H1 (cell line): ENCODE measurements around the gene CREB3. TPM values are rescaled to one million over a fixed set of nuclear protein-coding genes. Genes with fewer than 3 reads are reported as not detected.

Experiments used
- CTCF ChIA-PET: fragments of 300-600 bp; sonication (Branson Sonifier 250); formaldehyde crosslinking; loops from one replicate; lab custom pipeline; 2021; ENCODE audit not compliant: partially characterized antibody; lab: Charles Lee
- POLR2A ChIA-PET: fragments of 300-600 bp; sonication (Branson Sonifier 250); formaldehyde crosslinking; loops from one replicate; lab custom pipeline; 2021; ENCODE audit warnings: inconsistent platforms; ENCODE audit not compliant: partially characterized antibody; lab: Charles Lee
- DNase-seq, 2 experiments: peaks; one replicate each; pipeline versions ENCODE4 v3.0.0 to v3.0.0-alpha.2; 2010 to 2022; ENCODE audit warnings: low spot score in 2 of 2, low read depth in 1 of 2, mixed read lengths in 1 of 2
- FAIRE-seq: peaks from 2 replicates; lab custom pipeline; 2011; peaks lifted over from hg19 to GRCh38; lab: Jason Lieb, UNC
- H2AFZ ChIP-seq: 2 replicates; pipeline ENCODE4 v1.8.1; 2012; ENCODE audit warnings: low read length, inconsistent platforms
- H2AK5ac ChIP-seq: 2 replicates; pipeline ENCODE4 v1.6.1; 2013; ENCODE audit warnings: low read depth, low read length
- H2BK120ac ChIP-seq: replicated peaks from 2 replicates; pipeline ENCODE3; 2013; ENCODE audit warnings: low read depth, low read length, inconsistent platforms
- H2BK12ac ChIP-seq: 2 replicates; pipeline ENCODE4 v1.6.1; 2013; ENCODE audit warnings: low read depth, low read length
- H2BK15ac ChIP-seq: 2 replicates; pipeline ENCODE4 v1.6.1; 2013; ENCODE audit warnings: low read length
- H2BK20ac ChIP-seq: 2 replicates; pipeline ENCODE4 v1.6.1; 2013; ENCODE audit warnings: low read length
- H2BK5ac ChIP-seq: 2 replicates; pipeline ENCODE4 v1.6.1; 2013; ENCODE audit warnings: low read depth, low read length
- H3K14ac ChIP-seq: 2 replicates; pipeline ENCODE4 v1.6.1; 2013; ENCODE audit warnings: inconsistent platforms; ENCODE audit not compliant: insufficient read length
- H3K18ac ChIP-seq: 2 replicates; pipeline ENCODE4 v1.6.1; 2013; ENCODE audit warnings: low read length; ENCODE audit errors: extremely low read depth
- H3K23ac ChIP-seq: 2 replicates; pipeline ENCODE4 v1.6.1; 2013; ENCODE audit warnings: inconsistent platforms; ENCODE audit not compliant: insufficient read length
- H3K23me2 ChIP-seq: 2 replicates; pipeline ENCODE4 v1.6.1; 2013; ENCODE audit warnings: low read depth, low read length
- H3K27ac ChIP-seq: 2 replicates; pipeline ENCODE4 v1.6.1; 2011; ENCODE audit warnings: low read depth, low read length, inconsistent platforms
- H3K27me3 ChIP-seq, 4 experiments: replicated peaks in 1 of 4; 1 replicate in 1 of 4; 2 replicates in 3 of 4; pipeline versions ENCODE4 v1.6.1 to v1.8.1; 2011 to 2013; ENCODE audit warnings: low read length in 3 of 4, mild to moderate bottlenecking in 3 of 4, inconsistent platforms in 2 of 4, mixed read lengths in 2 of 4, moderate library complexity in 1 of 4; ENCODE audit not compliant: control insufficient read depth in 3 of 4, insufficient read depth in 3 of 4; ENCODE audit errors: extremely low read depth in 1 of 4
- H3K36me3 ChIP-seq, 4 experiments: 2 replicates each; pipeline versions ENCODE4 v1.6.1 to v1.8.1; 2011 to 2013; ENCODE audit warnings: mild to moderate bottlenecking in 4 of 4, low read length in 3 of 4, moderate library complexity in 2 of 4, control low read depth in 1 of 4, inconsistent platforms in 1 of 4; ENCODE audit not compliant: insufficient read depth in 4 of 4, control insufficient read depth in 2 of 4
- H3K4ac ChIP-seq: replicated peaks from 2 replicates; pipeline ENCODE3; 2013; ENCODE audit warnings: low read length, low read depth, mixed read lengths, inconsistent platforms; ENCODE audit not compliant: insufficient read length
- H3K4me1 ChIP-seq, 4 experiments: replicated peaks in 1 of 4; 1 replicate in 1 of 4; 2 replicates in 3 of 4; pipeline versions ENCODE4 v1.6.1 to v1.8.1; 2011 to 2013; ENCODE audit warnings: low read length in 3 of 4, inconsistent platforms in 2 of 4, mixed read lengths in 1 of 4; ENCODE audit not compliant: insufficient read depth in 4 of 4, control insufficient read depth in 3 of 4
- H3K4me2 ChIP-seq, 2 experiments: 2 replicates each; pipeline versions ENCODE4 v1.6.1 to v1.8.1; 2011 to 2013; ENCODE audit warnings: low read depth in 2 of 2, low read length in 2 of 2, control low read depth in 1 of 2, inconsistent platforms in 1 of 2, mild to moderate bottlenecking in 1 of 2; ENCODE audit not compliant: insufficient read depth in 1 of 2
- H3K4me3 ChIP-seq, 4 experiments: fragments of 200-600, 300-600 bp in 1 of 4; sonication (generic), shearing (Covaris generic), sonication (Bioruptor Twin) in 1 of 4; 2 replicates each; pipeline versions ENCODE4 v1.5.1 to v1.8.1; 2011 to 2016; ENCODE audit warnings: low read length in 4 of 4, low read depth in 3 of 4, control low read depth in 2 of 4, inconsistent platforms in 2 of 4, mild to moderate bottlenecking in 2 of 4, mixed read lengths in 1 of 4, moderate library complexity in 1 of 4; ENCODE audit not compliant: insufficient read depth in 2 of 4; ENCODE audit errors: extremely low read depth in 1 of 4
- H3K56ac ChIP-seq: replicated peaks from 2 replicates; pipeline ENCODE3; 2013; ENCODE audit warnings: low read depth, mild to moderate bottlenecking, mixed read lengths, low read length, inconsistent platforms; ENCODE audit not compliant: insufficient read length
- H3K79me1 ChIP-seq: 2 replicates; pipeline ENCODE4 v1.6.1; 2013; ENCODE audit warnings: low read depth, low read length, control low read depth
- H3K79me2 ChIP-seq, 2 experiments: 2 replicates each; pipeline versions ENCODE4 v1.6.1 to v1.8.1; 2012 to 2013; ENCODE audit warnings: low read length in 2 of 2, mild to moderate bottlenecking in 2 of 2, inconsistent platforms in 1 of 2; ENCODE audit not compliant: insufficient read depth in 2 of 2, control insufficient read depth in 1 of 2
- H3K9ac ChIP-seq, 4 experiments: replicated peaks in 1 of 4; 1 replicate in 1 of 4; 2 replicates in 3 of 4; pipeline versions ENCODE4 v1.6.1 to v1.8.1; 2011 to 2013; ENCODE audit warnings: low read depth in 3 of 4, low read length in 3 of 4, control low read depth in 2 of 4, mild to moderate bottlenecking in 2 of 4, moderate library complexity in 2 of 4, inconsistent platforms in 1 of 4; ENCODE audit errors: extremely low read depth in 1 of 4
- H3K9me3 ChIP-seq, 2 experiments: 2 replicates each; pipeline versions ENCODE4 v1.6.1 to v1.8.1; 2012 to 2013; ENCODE audit warnings: mild to moderate bottlenecking in 2 of 2, moderate library complexity in 2 of 2, control low read depth in 1 of 2, inconsistent platforms in 1 of 2, low read depth in 1 of 2, low read length in 1 of 2, mixed read lengths in 1 of 2; ENCODE audit not compliant: insufficient read depth in 2 of 2
- H4K20me1 ChIP-seq, 2 experiments: replicated peaks in 1 of 2; 2 replicates each; pipeline versions ENCODE3 to v1.8.1; 2011 to 2013; ENCODE audit warnings: inconsistent platforms in 2 of 2, low read length in 2 of 2, mild to moderate bottlenecking in 1 of 2; ENCODE audit not compliant: insufficient read depth in 2 of 2, control insufficient read depth in 1 of 2
- H4K5ac ChIP-seq: 2 replicates; pipeline ENCODE4 v1.6.1; 2013; ENCODE audit warnings: low read length, low read depth, mixed read lengths, inconsistent platforms; ENCODE audit not compliant: insufficient read length
- H4K8ac ChIP-seq: 2 replicates; pipeline ENCODE4 v1.8.0; 2013; ENCODE audit warnings: mild to moderate bottlenecking, moderate library complexity, low read length, inconsistent platforms; ENCODE audit not compliant: insufficient read depth; ENCODE audit errors: extremely low read depth
- H4K91ac ChIP-seq: replicated peaks from 2 replicates; pipeline ENCODE3; 2013; ENCODE audit warnings: low read length, mixed read lengths, inconsistent platforms; ENCODE audit not compliant: insufficient read length
- CEBPB ChIP-seq: IDR thresholded peaks from 2 replicates; pipeline ENCODE4 v1.6.1; 2012; ENCODE audit warnings: low read depth, low read length
- GTF2F1 ChIP-seq: IDR thresholded peaks from 2 replicates; pipeline ENCODE4 v1.6.1; 2012; ENCODE audit warnings: low read depth, low read length, improper control_type of control experiment, borderline replicate concordance
- HDAC6 ChIP-seq: IDR thresholded peaks from one replicate; pipeline ENCODE4 v1.7.1; 2012; ENCODE audit warnings: low read depth, mild to moderate bottlenecking, inconsistent platforms, low read length, moderate library complexity
- POLR2AphosphoS5 ChIP-seq: IDR thresholded peaks from 2 replicates; pipeline ENCODE4 v1.6.1; 2011; ENCODE audit warnings: low read depth, low read length
- RAD21 ChIP-seq, 2 experiments: IDR thresholded peaks in 1 of 2; conservative IDR thresholded peaks in 1 of 2; 2 replicates each; pipeline ENCODE4 v1.6.1; 2011; ENCODE audit warnings: low read depth in 2 of 2, low read length in 2 of 2, improper control_type of control experiment in 1 of 2, inconsistent platforms in 1 of 2, mild to moderate bottlenecking in 1 of 2, moderate library complexity in 1 of 2
- SUZ12 ChIP-seq: fragments of 200-600 bp; sonication (generic); IDR thresholded peaks from 2 replicates; pipeline ENCODE4 v1.6.1; 2012; ENCODE audit warnings: mild to moderate bottlenecking, inconsistent platforms, low read length, moderate library complexity, mixed read lengths
- TAF7 ChIP-seq: optimal IDR thresholded peaks from 2 replicates; pipeline ENCODE3; 2011; ENCODE audit warnings: low read depth, mild to moderate bottlenecking, inconsistent platforms, low read length, moderate library complexity, borderline replicate concordance
- WGBS, 2 experiments: shearing (Covaris generic) in 1 of 2; methylation state at CpG; one replicate each; pipeline versions ENCODE4 v1.1.6 to v1.1.7; 2013 to 2015; ENCODE audit warnings: low lambda C conversion rate in 2 of 2, mixed read lengths in 2 of 2, inconsistent platforms in 1 of 2, low coverage in 1 of 2, missing lambda C conversion rate in 1 of 2; ENCODE audit not compliant: insufficient replicate concordance in 2 of 2, insufficient coverage in 1 of 2, insufficient read length in 1 of 2; ENCODE audit errors: extremely low coverage in 1 of 2, missing lambda C conversion rate in 1 of 2; 5-methylcytosine and 5-hydroxymethylcytosine counted together
- polyA plus RNA-seq, 7 experiments: library from polyadenylated mRNA; depleted of rRNA in 3 of 7; stranded (reverse) in 5 of 7; unstranded in 2 of 7; fragments of >200 nt in 5 of 7; fragments of 200-250 nt in 2 of 7; gene quantifications; 1 replicate in 5 of 7; 2 replicates in 1 of 7; 4 replicates in 1 of 7; pipeline versions ENCODE4 v1.2.1 to v1.2.3, GENCODE V29; 2011 to 2013; ENCODE audit warnings: missing spikeins in 2 of 7, mixed read lengths in 2 of 7
- total RNA-seq: library from RNA; stranded (reverse); fragmentation: NEBNext Ultra II Directional; extraction: Animal tissue kit (Norgen Biotek cat#: 25700); gene quantifications from 2 replicates; pipeline ENCODE4 v1.2.1, GENCODE V29; 2021

The CREB3 gene
- total and polyA plus RNA-seq, 2 of the 8 experiments (the other 6 are each of a cell fraction or from before 2014, with no cell fraction given): 24.4 to 25.7 TPM

GRCh38 chr9:35711501-35712428 lies 20.7 kb upstream of the CREB3 start:
- Histone ChIP-seq H4K91ac (no peak overlapping the region), H2BK120ac (no peak overlapping the region), H3K14ac (no peak overlapping the region), H3K18ac (no peak overlapping the region), H3K23me2 (no peaks in the 10 kb centered on the region), H3K27ac (no peak overlapping the region), H3K4me3 (no peak overlapping the region), H4K5ac (no peak overlapping the region), H3K79me1 (no peaks in the 10 kb centered on the region), H3K27me3 (no peaks in the 10 kb centered on the region), H4K8ac (no peak overlapping the region), H3K9ac (no peak overlapping the region), H3K56ac (no peak overlapping the region), H2AK5ac (no peak overlapping the region), H2AFZ (no peak overlapping the region), H3K36me3 (peaks cover 29 to 83% (median 59%) of the 10 kb centered on the region in 4 experiments; a peak in 7 of 8 replicates), H3K9me3 (no peaks in the 10 kb centered on the region), H2BK12ac (no peak overlapping the region), H3K23ac (no peak overlapping the region), H2BK15ac (no peak overlapping the region), H3K4me1 (no peaks in the 10 kb centered on the region), H3K4ac (no peak overlapping the region), H3K4me2 (no peak overlapping the region), H3K79me2 (no peaks in the 10 kb centered on the region), H2BK20ac (no peak overlapping the region), H4K20me1 (peaks cover 0 to 5% of the 10 kb centered on the region in 2 experiments), H2BK5ac (no peak overlapping the region)
- ChIA-PET CTCF (interaction anchor here (0.5 to 13.8 kb wide), 13 partner anchors 9 to 209 kb away, joined by 3 to 199 read pairs (median 5); partner anchors contain the start of genes ARHGEF39, CCDC107, CREB3 and RMRP), POLR2A (interaction anchor here (1.1 to 10.5 kb wide), 5 partner anchors 9 to 27 kb away, joined by 3 to 51 read pairs (median 3); no protein-coding TSS in a partner anchor)
- FAIRE-seq: no peak
- 85% methylated on average over 21 of the region's 21 CpGs; no CpG with 5 or more reads in 1 of the 2 experiments for WGBS, 2 experiments
- TF ChIP-seq HDAC6 (no peak), SUZ12 (no peak), TAF7 (no peak), RAD21 (IDR thresholded peaks at IDR 0.05 in 1 of 2, conservative IDR thresholded peaks at IDR 0.05 in 1 of 2; ENCODE audit: low read depth in 2 of 2, low read length in 2 of 2) (no peak), CEBPB (no peak), POLR2AphosphoS5 (no peak), GTF2F1 (no peak)
- DNase-seq: no peak
